ENCODE results near the gene GRIA2. TPM values are rescaled to one million over a fixed set of nuclear protein-coding genes. Genes with fewer than 3 reads are reported as not detected.

The GRIA2 gene
- polyA plus RNA-seq, 3 donors = not detected

DNA sequence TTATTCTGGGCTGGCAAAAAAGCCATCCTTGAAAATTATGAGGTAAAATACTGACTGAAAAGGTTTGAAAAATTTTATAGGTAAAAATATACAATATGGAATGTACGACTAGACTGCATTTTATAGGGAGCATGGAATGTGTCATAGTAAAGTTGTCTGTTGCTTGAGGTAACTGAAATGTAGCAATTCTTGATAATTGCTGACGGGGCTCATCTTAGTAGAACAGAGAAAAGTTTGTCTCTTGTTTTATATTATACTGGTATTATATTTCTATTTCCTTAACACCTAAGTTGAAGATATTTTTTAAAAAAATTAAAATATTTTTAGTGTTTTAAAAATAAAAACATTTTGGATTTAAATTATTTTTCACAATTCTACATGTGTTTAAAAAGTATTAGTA lies 11.0 kb downstream of the GRIA2 start:
- no peak for DNase-seq
- Histone ChIP-seq H3K9ac (ENCODE audit: insufficient read depth, low read length, poor library complexity, severe bottlenecking) (no peak overlapping the region), H3K4me3 (replicated peaks in 1 of 3; ENCODE audit: low read depth in 2 of 3, low read length in 3 of 3) (no peak overlapping the region), H3K27ac (ENCODE audit: low read depth in 1 of 2, low read length in 2 of 2) (no peak overlapping the region), H4K20me1 (ENCODE audit: insufficient read depth, low read length) (no peaks in the 10 kb centered on the region), H3K4me1 (ENCODE audit: control insufficient read depth in 1 of 2, insufficient read depth in 2 of 2, low read length in 2 of 2) (no peaks in the 10 kb centered on the region), H2AFZ (ENCODE audit: insufficient read depth, low read depth, low read length, poor library complexity, severe bottlenecking) (no peak overlapping the region), H3K36me3 (replicated peaks in 1 of 2; ENCODE audit: control insufficient read depth in 1 of 2, insufficient read depth in 2 of 2, low read length in 2 of 2) (no peaks in the 10 kb centered on the region), H3K27me3 (ENCODE audit: control insufficient read depth in 2 of 2, insufficient read depth in 2 of 2, low read length in 2 of 2) (peaks cover 0 to 3% of the 10 kb centered on the region in 2 donors), H3K79me2 (ENCODE audit: insufficient read depth, low read length) (no peaks in the 10 kb centered on the region), H3K9me3 (replicated peaks in 1 of 2; ENCODE audit: control insufficient read depth in 1 of 2, insufficient read depth in 1 of 2, low read length in 2 of 2) (no peaks in the 10 kb centered on the region), H3K4me2 (replicated peaks; ENCODE audit: extremely low read depth, low read length, poor library complexity, severe bottlenecking) (no peak overlapping the region)
- intact Hi-C loops (cut with micrococcal nuclease) = no loop called here
- Mint-ChIP-seq H3K27ac (no peak overlapping the region), H3K9me3 (no peaks in the 10 kb centered on the region), H3K27me3 (ENCODE audit: low read depth in 3 of 3) (peaks cover 0 to 5% (median 2%) of the 10 kb centered on the region in 3 donors), H3K4me1 (no peaks in the 10 kb centered on the region), H3K36me3 (no peaks in the 10 kb centered on the region), H3K4me3 (no peak overlapping the region)
- 100% methylated on average over 1 of the region's 2 CpGs for WGBS (ENCODE audit: insufficient coverage)
- TF ChIP-seq, protein P1, sequence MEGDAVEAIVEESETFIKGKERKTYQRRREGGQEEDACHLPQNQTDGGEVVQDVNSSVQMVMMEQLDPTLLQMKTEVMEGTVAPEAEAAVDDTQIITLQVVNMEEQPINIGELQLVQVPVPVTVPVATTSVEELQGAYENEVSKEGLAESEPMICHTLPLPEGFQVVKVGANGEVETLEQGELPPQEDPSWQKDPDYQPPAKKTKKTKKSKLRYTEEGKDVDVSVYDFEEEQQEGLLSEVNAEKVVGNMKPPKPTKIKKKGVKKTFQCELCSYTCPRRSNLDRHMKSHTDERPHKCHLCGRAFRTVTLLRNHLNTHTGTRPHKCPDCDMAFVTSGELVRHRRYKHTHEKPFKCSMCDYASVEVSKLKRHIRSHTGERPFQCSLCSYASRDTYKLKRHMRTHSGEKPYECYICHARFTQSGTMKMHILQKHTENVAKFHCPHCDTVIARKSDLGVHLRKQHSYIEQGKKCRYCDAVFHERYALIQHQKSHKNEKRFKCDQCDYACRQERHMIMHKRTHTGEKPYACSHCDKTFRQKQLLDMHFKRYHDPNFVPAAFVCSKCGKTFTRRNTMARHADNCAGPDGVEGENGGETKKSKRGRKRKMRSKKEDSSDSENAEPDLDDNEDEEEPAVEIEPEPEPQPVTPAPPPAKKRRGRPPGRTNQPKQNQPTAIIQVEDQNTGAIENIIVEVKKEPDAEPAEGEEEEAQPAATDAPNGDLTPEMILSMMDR (IDR thresholded peaks at IDR 0.05) = no peak

DNA sequence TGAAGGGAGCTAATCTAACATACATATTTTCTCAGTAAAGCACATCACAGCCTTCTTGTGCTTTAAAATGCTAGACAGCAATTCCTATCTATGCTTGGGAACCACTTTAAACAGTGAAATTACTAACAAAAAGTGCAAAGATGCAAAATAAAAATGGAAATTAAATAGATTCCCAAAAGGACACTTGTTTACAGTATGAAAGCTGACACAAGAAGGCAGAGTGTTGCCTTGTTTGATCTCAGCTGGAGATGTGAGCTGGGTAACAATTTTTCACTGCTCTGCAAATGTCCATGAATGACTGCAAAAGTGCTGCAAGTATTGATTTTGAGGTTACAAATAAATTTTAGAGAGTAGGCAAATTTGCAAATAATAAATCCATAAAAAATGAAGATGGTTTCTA lies 22.3 kb downstream of the GRIA2 start:
- Histone ChIP-seq H3K9me3 (replicated peaks in 1 of 2; ENCODE audit: control insufficient read depth in 1 of 2, insufficient read depth in 1 of 2, low read length in 2 of 2) (no peaks in the 10 kb centered on the region), H2AFZ (ENCODE audit: insufficient read depth, low read depth, low read length, poor library complexity, severe bottlenecking) (no peak overlapping the region), H3K36me3 (replicated peaks in 1 of 2; ENCODE audit: control insufficient read depth in 1 of 2, insufficient read depth in 2 of 2, low read length in 2 of 2) (no peaks in the 10 kb centered on the region), H3K27ac (ENCODE audit: low read depth in 1 of 2, low read length in 2 of 2) (no peak overlapping the region), H3K4me2 (replicated peaks; ENCODE audit: extremely low read depth, low read length, poor library complexity, severe bottlenecking) (no peak overlapping the region), H3K9ac (ENCODE audit: insufficient read depth, low read length, poor library complexity, severe bottlenecking) (no peak overlapping the region), H3K27me3 (ENCODE audit: control insufficient read depth in 2 of 2, insufficient read depth in 2 of 2, low read length in 2 of 2) (no peaks in the 10 kb centered on the region), H3K4me3 (replicated peaks in 1 of 3; ENCODE audit: low read depth in 2 of 3, low read length in 3 of 3) (no peak overlapping the region), H4K20me1 (ENCODE audit: insufficient read depth, low read length) (no peaks in the 10 kb centered on the region), H3K79me2 (ENCODE audit: insufficient read depth, low read length) (no peaks in the 10 kb centered on the region), H3K4me1 (ENCODE audit: control insufficient read depth in 1 of 2, insufficient read depth in 2 of 2, low read length in 2 of 2) (no peaks in the 10 kb centered on the region)
- Mint-ChIP-seq H3K4me1 (no peaks in the 10 kb centered on the region), H3K27me3 (ENCODE audit: low read depth in 3 of 3) (peaks cover 0 to 4% (median 0%) of the 10 kb centered on the region in 3 donors), H3K27ac (no peak overlapping the region), H3K36me3 (no peaks in the 10 kb centered on the region), H3K4me3 (no peak overlapping the region), H3K9me3 (peaks cover 0 to 2% (median 0%) of the 10 kb centered on the region in 7 donors)
- DNase-seq = no peak
- TF ChIP-seq, protein P1 (IDR thresholded peaks at IDR 0.05) = no peak
- intact Hi-C loops (cut with micrococcal nuclease) = no loop called here
